ENCODE results near the gene MAP2K5. TPM values are rescaled to one million over a fixed set of nuclear protein-coding genes. Genes with fewer than 3 reads are reported as not detected.
"Not testable (repeated sequence)": the region's sequence is repeated elsewhere in the genome, so short reads cannot be mapped to it uniquely, and the experiment has no call there.

MAP2K5 gene
- total RNA-seq, 1 experiment from 2014 or later, result 32.0 TPM

GRCh38 chr15:67646847-67647246, 104.3 kb downstream of the MAP2K5 start:
- Histone ChIP-seq H3K36me3 (ENCODE audit: insufficient read depth, low read length) (peaks cover 31% of the 10 kb centered on the region), H2AFZ (ENCODE audit: low read length) (no peak overlapping the region), H3K27ac (ENCODE audit: low read length) (no peak overlapping the region), H3K79me2 (ENCODE audit: low read length) (no peaks in the 10 kb centered on the region), H3K9ac (ENCODE audit: low read length) (no peak overlapping the region), H3K9me2 (replicated peaks; ENCODE audit: insufficient read depth, low read length) (no peaks in the 10 kb centered on the region), H3K9me3 (ENCODE audit: low read length) (no peaks in the 10 kb centered on the region), H3K4me1 (ENCODE audit: low read length) (peaks cover 3% of the 10 kb centered on the region), H4K20me1 (ENCODE audit: insufficient read depth, low read depth, low read length) (no peaks in the 10 kb centered on the region), H3K4me3 (ENCODE audit: low read length) (no peak overlapping the region), H3K27me3 (ENCODE audit: low read length) (no peaks in the 10 kb centered on the region), H3K4me2 (ENCODE audit: low read depth, low read length, poor library complexity, severe bottlenecking) (no peak overlapping the region)
- no peak for DNase-seq

GRCh38 chr15:67652586-67652985, 110.1 kb downstream of the MAP2K5 start:
- H4K20me1 ChIP-seq (ENCODE audit: insufficient read depth, low read depth, low read length), result no peaks in the 10 kb centered on the region
- H3K4me1 ChIP-seq (ENCODE audit: low read length), result peaks cover 15% of the 10 kb centered on the region
- H3K9me3 ChIP-seq (ENCODE audit: low read length), result peaks cover 7% of the 10 kb centered on the region
- H3K36me3 ChIP-seq (ENCODE audit: insufficient read depth, low read length), result peaks cover 47% of the 10 kb centered on the region
- no peak overlapping the region for H3K27ac ChIP-seq (ENCODE audit: low read length)
- no peak overlapping the region for H2AFZ ChIP-seq (ENCODE audit: low read length)
- no peak overlapping the region for H3K9ac ChIP-seq (ENCODE audit: low read length)
- no peak for DNase-seq
- no peak overlapping the region for H3K4me2 ChIP-seq (ENCODE audit: low read depth, low read length, poor library complexity, severe bottlenecking)
- H3K27me3 ChIP-seq (ENCODE audit: low read length), result no peaks in the 10 kb centered on the region
- H3K9me2 ChIP-seq (replicated peaks; ENCODE audit: insufficient read depth, low read length), result no peaks in the 10 kb centered on the region
- H3K4me3 ChIP-seq (ENCODE audit: low read length), result no peak overlapping the region
- H3K79me2 ChIP-seq (ENCODE audit: low read length), result no peaks in the 10 kb centered on the region

- H3K27ac ChIP-seq (ENCODE audit: low read length), result peak overlapping the region; percentile 80
- peaks cover 36% of the 10 kb centered on the region for H3K4me1 ChIP-seq (ENCODE audit: low read length)
- no peaks in the 10 kb centered on the region for H4K20me1 ChIP-seq (ENCODE audit: insufficient read depth, low read depth, low read length)
- H3K9ac ChIP-seq (ENCODE audit: low read length), result no peak overlapping the region
- no peak overlapping the region for H3K4me3 ChIP-seq (ENCODE audit: low read length)
- peaks cover 5% of the 10 kb centered on the region; the same call in 1 of the 2 replicates for H3K9me3 ChIP-seq (ENCODE audit: low read length)
- H3K79me2 ChIP-seq (ENCODE audit: low read length), result no peaks in the 10 kb centered on the region
- no peak for DNase-seq
- no peaks in the 10 kb centered on the region for H3K27me3 ChIP-seq (ENCODE audit: low read length)
- H3K36me3 ChIP-seq (ENCODE audit: insufficient read depth, low read length), result peaks cover 16% of the 10 kb centered on the region
- H3K4me2 ChIP-seq (ENCODE audit: low read depth, low read length, poor library complexity, severe bottlenecking), result no peak overlapping the region
- no peaks in the 10 kb centered on the region for H3K9me2 ChIP-seq (replicated peaks; ENCODE audit: insufficient read depth, low read length)
- H2AFZ ChIP-seq (ENCODE audit: low read length), result no peak overlapping the region
These were observed 117.9 kb downstream of the MAP2K5 start for GRCh38 chr15:67660446-67660845.

GRCh38 chr15:67660874-67661606, 118.5 kb downstream of the MAP2K5 start:
- H3K27me3 ChIP-seq (ENCODE audit: low read length), result no peaks in the 10 kb centered on the region
- H3K79me2 ChIP-seq (ENCODE audit: low read length), result no peaks in the 10 kb centered on the region
- no peaks in the 10 kb centered on the region for H4K20me1 ChIP-seq (ENCODE audit: insufficient read depth, low read depth, low read length)
- H3K9me3 ChIP-seq (ENCODE audit: low read length), result no peaks in the 10 kb centered on the region
- H3K4me1 ChIP-seq (ENCODE audit: low read length), result peaks cover 36% of the 10 kb centered on the region
- no peak overlapping the region for H3K4me3 ChIP-seq (ENCODE audit: low read length)
- no peak for DNase-seq
- no peak overlapping the region for H3K9ac ChIP-seq (ENCODE audit: low read length)
- peaks cover 10% of the 10 kb centered on the region for H3K36me3 ChIP-seq (ENCODE audit: insufficient read depth, low read length)
- H2AFZ ChIP-seq (ENCODE audit: low read length), result no peak overlapping the region
- no peaks in the 10 kb centered on the region for H3K9me2 ChIP-seq (replicated peaks; ENCODE audit: insufficient read depth, low read length)
- H3K27ac ChIP-seq (ENCODE audit: low read length), result peak overlapping the region; percentile 80
- no peak overlapping the region for H3K4me2 ChIP-seq (ENCODE audit: low read depth, low read length, poor library complexity, severe bottlenecking)

- no peak overlapping the region for H3K4me3 ChIP-seq (ENCODE audit: low read length)
These were observed 128.3 kb downstream of the MAP2K5 start for GRCh38 chr15:67670647-67671305.

GRCh38 chr15:67672834-67673233, 130.3 kb downstream of the MAP2K5 start:
- H3K9ac ChIP-seq (ENCODE audit: low read length); H3K4me1 ChIP-seq (ENCODE audit: low read length); H3K79me2 ChIP-seq (ENCODE audit: low read length); H2AFZ ChIP-seq (ENCODE audit: low read length); H3K9me3 ChIP-seq (ENCODE audit: low read length); H3K4me3 ChIP-seq (ENCODE audit: low read length); H3K36me3 ChIP-seq (ENCODE audit: insufficient read depth, low read length); H3K9me2 ChIP-seq (replicated peaks; ENCODE audit: insufficient read depth, low read length); DNase-seq; H4K20me1 ChIP-seq (ENCODE audit: insufficient read depth, low read depth, low read length); H3K4me2 ChIP-seq (ENCODE audit: low read depth, low read length, poor library complexity, severe bottlenecking); H3K27me3 ChIP-seq (ENCODE audit: low read length); H3K27ac ChIP-seq (ENCODE audit: low read length): not testable (repeated sequence)

More at GRCh38 chr15:67670647-67671305, 128.3 kb downstream of the MAP2K5 start:
- H3K27ac ChIP-seq (ENCODE audit: low read length), result no peak overlapping the region
- no peaks in the 10 kb centered on the region for H4K20me1 ChIP-seq (ENCODE audit: insufficient read depth, low read depth, low read length)
- no peaks in the 10 kb centered on the region for H3K9me2 ChIP-seq (replicated peaks; ENCODE audit: insufficient read depth, low read length)
- H2AFZ ChIP-seq (ENCODE audit: low read length), result no peak overlapping the region
- peaks cover 4% of the 10 kb centered on the region; the same call in 1 of the 2 replicates for H3K36me3 ChIP-seq (ENCODE audit: insufficient read depth, low read length)
- H3K4me1 ChIP-seq (ENCODE audit: low read length), result no peaks in the 10 kb centered on the region
- no peak overlapping the region for H3K9ac ChIP-seq (ENCODE audit: low read length)
- DNase-seq, result no peak
- no peaks in the 10 kb centered on the region for H3K79me2 ChIP-seq (ENCODE audit: low read length)
- no peaks in the 10 kb centered on the region for H3K27me3 ChIP-seq (ENCODE audit: low read length)
- no peaks in the 10 kb centered on the region for H3K9me3 ChIP-seq (ENCODE audit: low read length)
- H3K4me2 ChIP-seq (ENCODE audit: low read depth, low read length, poor library complexity, severe bottlenecking), result no peak overlapping the region

GRCh38 chr15:67674983-67675382, 132.5 kb downstream of the MAP2K5 start:
- DNase-seq, result no peak
- H3K4me3 ChIP-seq (ENCODE audit: low read length), result no peak overlapping the region
- no peak overlapping the region for H3K4me2 ChIP-seq (ENCODE audit: low read depth, low read length, poor library complexity, severe bottlenecking)

GRCh38 chr15:67678089-67678488, 135.6 kb downstream of the MAP2K5 start:
- Histone ChIP-seq H3K9me2 (replicated peaks; ENCODE audit: insufficient read depth, low read length) (no peaks in the 10 kb centered on the region), H3K9ac (ENCODE audit: low read length) (no peak overlapping the region), H3K9me3 (ENCODE audit: low read length) (no peaks in the 10 kb centered on the region), H3K79me2 (ENCODE audit: low read length) (no peaks in the 10 kb centered on the region), H3K27ac (ENCODE audit: low read length) (no peak overlapping the region), H3K4me1 (ENCODE audit: low read length) (no peaks in the 10 kb centered on the region), H3K27me3 (ENCODE audit: low read length) (no peaks in the 10 kb centered on the region), H3K4me3 (ENCODE audit: low read length) (no peak overlapping the region), H3K36me3 (ENCODE audit: insufficient read depth, low read length) (no peaks in the 10 kb centered on the region; the same call in 1 of the 2 replicates), H3K4me2 (ENCODE audit: low read depth, low read length, poor library complexity, severe bottlenecking) (no peak overlapping the region), H4K20me1 (ENCODE audit: insufficient read depth, low read depth, low read length) (no peaks in the 10 kb centered on the region), H2AFZ (ENCODE audit: low read length) (no peak overlapping the region)
- no peak for DNase-seq

More at GRCh38 chr15:67674983-67675382, 132.5 kb downstream of the MAP2K5 start:
- no peaks in the 10 kb centered on the region for H3K79me2 ChIP-seq (ENCODE audit: low read length)
- no peak overlapping the region for H3K9ac ChIP-seq (ENCODE audit: low read length)
- H3K36me3 ChIP-seq (ENCODE audit: insufficient read depth, low read length), result peaks cover under 1% of the 10 kb centered on the region; the same call in 1 of the 2 replicates
- H3K9me3 ChIP-seq (ENCODE audit: low read length), result no peaks in the 10 kb centered on the region
- H3K27ac ChIP-seq (ENCODE audit: low read length), result no peak overlapping the region
- no peak overlapping the region for H2AFZ ChIP-seq (ENCODE audit: low read length)
- H4K20me1 ChIP-seq (ENCODE audit: insufficient read depth, low read depth, low read length), result no peaks in the 10 kb centered on the region
- H3K9me2 ChIP-seq (replicated peaks; ENCODE audit: insufficient read depth, low read length), result no peaks in the 10 kb centered on the region
- no peaks in the 10 kb centered on the region for H3K4me1 ChIP-seq (ENCODE audit: low read length)
- no peaks in the 10 kb centered on the region for H3K27me3 ChIP-seq (ENCODE audit: low read length)

All from Karpas-422 (cell line).